ENCODE data around the gene GBP3.
"Not testable (repeated sequence)": the region's sequence is repeated elsewhere in the genome, so short reads cannot be mapped to it uniquely, and the experiment has no call there.

The GBP3 gene

DNA sequence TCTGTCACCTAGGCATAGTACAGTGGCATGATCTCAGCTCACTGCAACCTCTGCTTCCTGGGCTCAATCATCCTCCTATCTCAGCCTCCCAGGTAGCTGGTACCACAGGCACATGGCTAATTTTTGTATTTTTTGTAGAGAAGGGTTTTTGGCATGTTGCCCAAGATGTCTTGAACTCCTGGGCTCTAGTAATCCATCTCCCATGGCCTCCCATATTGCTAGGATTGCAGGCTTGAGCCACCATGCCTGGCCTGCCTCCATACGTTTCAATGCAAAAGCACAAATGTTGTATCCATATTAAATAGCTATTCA, 17.6 kb upstream of the GBP3 start:
- no peak for DNase-seq

DNA sequence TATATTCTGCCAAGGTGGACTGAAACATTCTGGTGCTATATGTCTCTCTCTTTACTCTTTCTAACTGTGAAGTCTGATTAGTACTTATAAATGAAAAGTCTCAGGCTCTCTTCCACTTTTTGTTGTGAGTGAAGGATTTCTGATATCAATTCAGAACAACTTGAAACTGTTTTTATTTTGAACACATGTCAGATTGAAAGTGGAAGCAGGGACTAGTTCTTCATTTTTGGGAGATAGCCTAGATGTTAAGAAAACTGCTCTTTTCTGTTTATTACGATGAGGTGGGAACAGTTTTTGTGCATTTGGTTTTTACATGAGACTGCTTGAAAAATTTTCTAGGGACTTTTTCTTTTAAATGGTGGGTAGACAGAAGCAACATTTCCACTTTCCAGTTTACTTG, 14.5 kb upstream of the GBP3 start:
- DNase-seq: no peak

DNA sequence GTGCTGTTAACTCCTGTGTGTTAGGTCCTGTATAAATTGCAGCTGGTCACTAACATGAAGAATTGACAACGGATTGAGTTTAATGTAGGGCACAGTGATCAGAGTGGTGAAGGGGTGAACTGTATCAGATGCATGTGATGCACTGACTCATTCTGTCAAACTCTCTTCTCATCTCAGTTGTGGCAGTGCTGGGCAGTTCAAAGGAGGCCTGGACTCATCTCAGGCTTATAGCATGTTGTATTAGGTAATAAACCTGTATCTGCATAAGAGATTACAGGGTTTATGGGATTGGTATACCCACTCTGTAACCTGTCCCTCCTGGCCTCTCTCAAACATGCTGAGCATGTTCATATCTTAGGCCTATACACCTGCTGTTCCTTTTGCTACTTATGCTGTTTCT, 12.4 kb upstream of the GBP3 start:
- no peak for DNase-seq

DNA sequence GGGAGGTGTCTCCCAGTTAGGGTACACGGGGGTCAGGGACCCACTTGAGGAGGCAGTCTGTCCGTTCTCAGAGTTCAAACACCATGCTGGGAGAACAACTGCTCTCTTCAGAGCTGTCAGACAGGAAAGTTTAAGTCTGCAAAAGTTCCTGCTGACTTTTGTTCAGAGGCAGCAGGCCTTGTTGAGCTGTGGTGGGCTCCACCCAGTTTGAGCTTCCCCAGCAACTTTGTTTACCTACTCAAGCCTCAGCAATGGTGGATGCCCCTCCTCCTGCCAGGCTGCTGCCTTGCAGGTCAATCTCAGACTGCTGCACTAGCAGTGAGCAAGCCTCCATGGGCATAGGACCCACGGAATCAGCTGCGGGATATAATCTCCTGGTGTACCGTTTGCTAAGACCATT, 11.3 kb upstream of the GBP3 start:
- not testable (repeated sequence) for DNase-seq

DNA sequence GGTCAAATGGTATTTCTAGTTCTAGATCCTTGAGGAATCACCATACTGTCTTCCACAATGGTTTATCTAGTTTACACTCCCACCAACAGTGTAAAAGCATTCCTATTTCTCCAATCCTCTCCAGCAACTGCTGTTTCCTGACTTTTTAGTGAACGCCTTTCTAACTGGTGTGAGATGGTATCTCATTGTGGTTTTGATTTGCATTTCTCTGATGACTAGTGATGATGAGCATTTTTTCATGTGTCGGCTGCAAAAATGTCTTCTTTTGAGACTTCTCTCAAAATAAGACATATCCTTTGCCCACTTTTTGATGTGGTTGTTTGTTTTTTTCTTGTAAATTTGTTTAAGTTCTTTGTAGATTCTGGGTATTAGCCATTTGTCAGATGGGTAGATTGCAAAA, 6.4 kb upstream of the GBP3 start:
- peak; percentile 7 for DNase-seq

DNA sequence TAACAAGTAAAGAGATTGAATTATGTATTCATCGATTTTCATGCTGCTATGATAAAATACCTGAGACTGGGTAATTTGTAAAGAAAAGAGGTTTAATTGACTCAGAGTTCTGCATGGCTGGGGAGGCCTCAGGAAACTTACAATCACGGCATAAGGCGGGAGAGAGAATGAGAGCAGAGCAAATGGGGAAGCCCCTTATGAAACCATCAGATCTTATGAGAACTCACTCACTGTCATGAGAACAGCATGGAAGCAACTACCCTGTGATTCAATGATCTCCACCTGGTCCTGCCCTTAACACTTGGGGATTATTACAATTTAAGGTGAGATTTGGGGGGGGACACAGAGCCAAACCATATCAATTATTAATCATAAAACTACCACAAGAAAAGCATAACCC, 3.3 kb upstream of the GBP3 start:
- no peak for DNase-seq

DNA sequence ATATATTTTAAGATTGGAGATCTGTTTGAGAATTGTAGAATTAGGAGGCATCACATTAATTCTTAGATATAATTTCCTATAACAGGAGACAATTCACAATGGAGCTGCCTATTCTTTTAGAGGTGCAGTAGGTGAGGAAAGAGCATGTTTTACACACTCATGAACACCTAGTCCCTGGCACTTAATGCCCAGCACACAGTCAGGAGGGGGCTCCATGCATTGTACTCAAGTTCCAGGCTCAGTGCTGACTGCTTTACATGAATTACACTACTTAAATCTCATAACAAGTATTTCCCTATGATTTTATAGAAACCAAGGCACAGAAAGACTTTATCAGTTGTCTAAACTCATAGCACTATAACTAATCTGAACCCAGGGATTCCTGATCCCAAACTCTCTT, 360 bp upstream of the GBP3 start:
- DNase-seq: no peak

DNA sequence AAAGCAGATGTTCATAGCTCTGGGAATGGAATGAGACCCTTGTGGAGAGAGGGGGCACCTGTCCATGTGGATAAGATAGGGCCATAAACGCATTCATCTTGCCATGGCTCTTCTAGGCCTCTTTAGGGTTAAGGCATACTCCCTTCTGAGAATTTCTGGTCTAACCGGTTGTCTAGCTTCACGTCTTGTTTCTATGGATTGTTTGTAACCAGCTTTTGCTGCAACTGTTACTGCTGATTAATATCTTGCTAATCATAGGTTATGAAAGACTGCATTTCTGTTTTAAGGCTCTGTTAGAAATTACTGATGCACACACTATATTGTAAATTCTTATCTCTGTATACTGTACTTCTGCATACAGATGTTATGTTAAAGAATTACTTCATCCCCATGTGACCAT, 4.3 kb downstream of the GBP3 start:
- DNase-seq: not testable (repeated sequence)

DNA sequence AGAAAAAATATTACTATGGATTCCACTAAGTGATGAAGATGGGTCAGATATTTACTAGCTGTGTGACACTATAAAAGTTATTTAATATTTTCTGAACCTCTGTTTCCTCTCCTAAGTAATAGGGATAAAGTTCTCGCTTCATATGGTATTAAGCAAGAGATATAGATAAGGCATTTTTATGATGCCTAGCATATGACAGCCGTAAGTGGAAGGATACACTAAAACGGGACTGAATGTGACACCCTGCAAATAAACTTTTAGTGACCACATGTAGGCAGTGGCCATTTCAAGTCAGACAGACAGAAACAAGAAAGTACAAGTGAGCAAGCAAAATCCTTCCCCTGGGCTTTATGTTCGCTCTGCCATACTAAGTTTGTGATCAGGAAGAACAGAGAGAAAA, 14.2 kb downstream of the GBP3 start:
- no peak for DNase-seq

DNA sequence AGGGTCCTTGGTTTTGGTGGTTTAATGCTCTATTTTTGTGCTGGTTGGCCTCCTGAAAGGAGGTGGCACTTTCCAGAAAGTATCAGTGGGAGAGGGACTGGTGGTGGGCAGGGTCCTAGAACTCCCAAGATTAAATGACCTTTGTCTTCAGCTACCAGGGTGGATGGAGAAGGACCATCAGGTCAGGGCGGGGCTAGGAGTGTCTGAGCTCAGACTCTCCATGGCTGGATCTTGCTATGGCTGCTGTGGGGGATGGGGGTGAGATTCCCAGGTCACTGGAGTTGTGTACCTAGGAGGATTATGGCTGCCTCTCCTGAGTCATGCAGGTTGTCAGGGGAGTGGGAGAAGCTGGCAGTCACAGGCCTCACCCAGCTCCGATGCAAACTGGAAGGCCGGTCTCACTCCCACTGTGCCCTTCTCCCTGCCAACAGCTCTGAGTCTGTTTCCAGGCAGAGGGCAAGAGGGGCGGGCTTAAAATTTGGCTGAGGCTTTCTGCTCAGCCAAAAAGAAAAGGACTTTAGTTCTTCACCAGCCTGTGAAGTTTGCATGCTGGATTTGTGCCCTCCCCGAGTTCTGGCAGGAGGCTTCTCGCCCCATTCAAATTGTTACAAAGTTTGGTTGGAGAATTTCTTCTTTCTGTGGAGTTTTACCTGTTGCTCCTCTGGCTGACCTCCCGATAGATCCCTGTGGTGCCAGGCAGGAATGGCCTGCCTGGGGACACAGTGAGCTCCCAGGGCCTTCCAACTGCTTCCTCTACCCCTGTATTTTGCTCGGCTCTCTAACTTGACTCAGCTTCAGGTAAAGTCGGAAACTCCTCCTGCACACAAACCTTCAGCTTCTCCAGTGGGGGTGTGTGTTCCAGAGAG, 17.1 kb downstream of the GBP3 start:
- DNase-seq: no peak

DNA sequence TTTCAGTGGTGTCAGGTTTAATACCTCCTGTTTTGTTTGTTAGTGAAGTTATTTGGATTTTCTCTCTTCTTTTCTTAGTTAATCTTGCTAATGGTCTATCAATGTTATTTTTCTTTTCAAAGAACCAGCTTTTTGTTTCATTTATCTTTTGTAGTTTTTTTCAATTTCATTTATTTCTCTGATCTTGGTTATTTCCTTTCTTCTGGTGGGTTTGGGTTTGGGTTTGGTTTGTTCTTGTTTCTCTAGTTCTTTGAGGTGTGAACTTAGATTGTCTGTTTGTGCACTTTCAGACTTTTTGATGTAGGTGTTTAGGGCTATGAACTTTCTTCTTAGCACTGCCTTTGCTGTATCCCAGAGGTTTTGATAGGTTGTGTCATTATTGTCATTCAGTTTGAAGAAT, 20.5 kb downstream of the GBP3 start:
- DNase-seq: not testable (repeated sequence)

DNA sequence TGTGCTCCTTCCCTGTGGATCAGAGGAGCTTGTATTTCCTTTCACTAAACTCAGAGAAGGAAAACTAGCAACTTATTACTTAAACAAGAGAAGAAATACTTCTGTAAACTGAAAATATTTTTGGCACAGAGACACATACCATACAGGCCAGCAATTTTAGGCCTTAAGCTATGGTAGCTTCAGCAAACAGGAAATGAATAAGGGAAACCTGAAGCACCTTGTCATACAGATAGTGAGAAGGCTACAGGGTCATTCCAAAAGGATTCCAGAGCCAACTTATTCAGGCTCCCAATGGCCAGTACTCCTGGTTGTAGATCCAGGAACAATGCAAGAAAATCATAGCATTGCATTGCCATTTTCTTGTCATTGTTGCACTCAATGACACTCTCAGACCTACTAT, 21.2 kb downstream of the GBP3 start:
- no peak for DNase-seq

DNA sequence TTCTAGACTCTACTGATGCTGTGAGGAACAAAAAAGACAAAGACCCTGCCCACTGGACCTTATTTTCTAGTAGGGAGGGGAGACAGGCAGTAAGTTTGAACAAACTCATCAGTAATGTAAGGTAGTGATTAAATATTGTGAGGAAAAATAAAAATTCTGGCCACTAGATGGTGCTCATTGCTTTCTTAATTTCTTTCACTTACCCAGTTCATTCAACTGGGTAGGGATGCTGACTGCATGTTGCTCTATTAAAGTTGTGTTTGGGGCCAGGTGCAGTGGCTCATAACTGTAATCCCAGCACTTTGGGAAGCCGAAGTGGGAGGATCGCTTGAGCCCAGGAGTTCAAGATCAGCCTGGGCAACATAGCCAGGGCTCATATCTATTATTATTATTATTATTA, 23.9 kb downstream of the GBP3 start:
- peak; percentile 65 for DNase-seq

DNA sequence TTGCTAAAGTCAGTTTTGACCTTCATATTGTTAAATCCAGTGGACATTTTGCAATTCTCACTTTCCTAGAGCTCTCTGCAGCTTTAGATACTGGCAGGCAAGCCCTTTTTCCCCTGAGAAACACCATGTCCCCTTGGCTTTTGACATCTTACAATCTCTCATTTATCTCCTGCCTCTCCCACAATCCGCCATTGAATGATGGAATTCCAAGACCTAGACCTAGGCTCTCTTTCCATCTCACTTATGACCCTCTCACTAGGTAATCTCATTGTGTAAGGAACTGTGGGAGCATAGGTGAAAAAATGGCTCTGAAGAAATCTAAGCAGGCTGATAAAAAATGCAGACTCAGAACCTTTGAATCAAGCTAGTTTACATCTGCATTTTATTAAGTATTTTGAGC, 32.2 kb downstream of the GBP3 start:
- no peak for DNase-seq

DNA sequence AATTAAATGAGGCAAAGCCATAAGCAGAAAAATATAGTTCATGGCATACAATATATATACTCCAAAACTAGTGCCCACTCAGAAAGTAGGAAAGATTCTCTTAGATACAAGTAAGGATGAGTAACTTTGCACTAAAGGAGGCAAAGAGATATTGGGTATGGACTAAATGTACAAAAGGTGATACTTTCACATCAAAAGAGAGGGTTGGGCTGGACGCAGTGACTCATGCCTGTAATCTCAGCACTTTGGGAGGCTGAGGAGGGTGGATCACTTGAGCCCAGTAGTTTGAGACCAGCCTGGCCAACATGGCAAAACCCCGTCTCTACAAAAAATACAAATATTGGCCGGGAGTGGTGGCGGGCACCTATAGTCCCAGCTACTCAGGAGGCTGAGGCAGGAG, 37.0 kb downstream of the GBP3 start:
- no peak for DNase-seq

DNA sequence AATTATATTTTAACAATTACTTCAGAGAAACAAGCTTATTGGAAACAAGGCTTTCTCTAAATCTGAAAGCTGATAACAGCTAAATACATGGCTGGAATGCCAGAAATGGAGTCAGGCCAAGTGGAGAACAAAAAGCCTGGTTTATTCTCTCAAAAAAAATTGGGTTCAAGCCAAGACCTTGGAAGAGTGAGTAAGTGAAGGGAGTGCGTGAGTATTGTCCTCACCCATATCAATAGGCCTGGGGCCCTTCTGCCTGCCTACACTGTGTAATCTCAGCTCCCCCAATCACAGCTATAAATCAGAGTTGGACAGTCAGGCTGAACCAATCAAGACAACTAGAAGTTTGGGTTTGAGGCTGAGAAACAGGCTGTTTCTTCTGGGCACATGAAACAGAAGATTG, 37.6 kb downstream of the GBP3 start:
- peak; percentile 91 for DNase-seq

DNA sequence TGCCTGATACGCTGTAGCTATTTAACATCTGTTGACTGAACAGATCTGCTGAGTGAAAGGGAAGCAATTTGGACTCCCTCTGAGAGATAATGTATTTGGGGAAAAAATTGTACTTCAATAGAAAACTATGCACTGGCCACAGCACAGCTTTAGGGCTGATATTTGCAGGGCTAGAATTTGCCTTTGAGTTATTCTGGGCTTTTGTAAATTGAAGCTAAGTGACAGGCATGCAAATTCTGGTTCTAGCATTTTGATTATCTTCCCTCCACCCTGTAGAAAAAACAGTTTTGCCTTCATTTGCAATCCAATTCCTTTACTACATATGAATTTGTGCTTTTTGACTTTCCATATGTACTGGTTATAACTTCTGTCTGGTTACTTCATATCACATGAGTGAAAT, 38.1 kb downstream of the GBP3 start:
- DNase-seq: no peak

DNA sequence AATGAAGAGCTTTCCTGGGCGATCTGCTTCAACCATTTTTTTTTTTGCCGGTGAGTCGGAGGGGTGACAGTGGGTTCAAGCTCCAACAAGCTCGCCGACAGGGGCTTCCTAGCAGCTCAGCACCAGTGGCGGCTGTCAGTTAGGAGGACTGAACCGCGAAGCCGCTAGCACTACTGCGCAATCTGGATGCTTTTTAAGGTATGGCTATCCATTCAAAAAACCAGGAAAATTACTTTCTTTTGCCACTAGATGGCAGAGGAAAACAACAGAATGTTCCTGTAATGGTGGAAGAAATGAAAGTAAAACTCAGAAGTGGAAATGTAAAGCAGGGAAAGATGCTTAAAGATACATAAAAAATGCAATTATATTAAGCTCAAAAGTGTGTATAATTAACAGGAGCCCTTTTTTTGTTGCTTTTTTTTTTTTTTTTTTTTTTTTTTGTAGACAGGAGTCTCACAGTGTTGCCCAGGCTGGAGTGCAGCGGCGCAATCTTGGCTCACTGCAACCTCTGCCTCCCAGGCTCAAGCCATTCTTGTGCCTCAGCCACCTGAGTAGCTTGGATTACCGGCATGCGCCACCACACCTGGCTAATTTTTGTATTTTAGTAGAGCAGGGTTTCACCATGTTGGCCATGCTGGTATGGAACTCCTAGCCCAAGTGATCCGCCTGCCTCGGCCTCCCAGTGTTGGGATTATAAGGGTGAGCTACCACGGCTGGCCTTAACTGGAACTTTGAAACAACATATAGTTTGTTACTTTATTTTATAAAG, 38.7 kb downstream of the GBP3 start:
- peak; percentile 61 for DNase-seq

DNA sequence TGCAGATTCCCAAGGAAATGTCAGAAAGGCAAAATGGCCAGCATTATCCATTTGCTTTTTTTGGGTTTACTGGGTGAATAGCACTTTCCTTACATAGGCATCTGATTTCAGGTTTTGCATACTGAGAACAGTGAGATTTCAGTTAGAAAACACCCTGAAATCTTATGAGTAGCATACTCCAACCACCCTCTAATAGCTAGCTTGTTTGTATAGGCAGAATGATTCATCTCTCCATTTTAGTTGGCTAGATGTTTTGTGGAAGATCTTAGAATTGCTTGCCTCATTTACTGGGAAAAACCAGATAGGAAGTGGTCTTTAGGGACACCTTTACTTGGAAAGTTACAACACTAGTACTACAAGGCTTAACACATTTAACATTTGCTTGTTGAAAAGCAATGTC, 40.6 kb downstream of the GBP3 start:
- peak; percentile 10 for DNase-seq

DNA sequence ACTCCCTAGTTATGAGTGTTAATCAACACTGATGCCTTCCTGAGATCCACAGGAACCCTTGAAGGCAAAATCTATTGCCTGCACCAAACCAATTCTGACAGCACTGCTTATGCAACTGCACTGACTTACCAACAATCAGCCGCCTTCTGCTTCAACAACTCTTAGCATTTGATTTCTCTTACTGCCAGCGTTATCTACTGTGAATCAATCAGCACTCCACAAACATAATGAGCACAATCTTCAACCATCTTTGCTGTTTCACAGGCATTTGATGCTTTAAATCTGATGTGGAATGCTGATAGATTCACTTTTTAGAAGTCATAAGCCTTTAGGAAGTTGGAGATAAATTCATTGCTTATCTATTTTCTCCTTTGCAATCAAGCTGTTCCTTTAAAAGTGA, 41.2 kb downstream of the GBP3 start:
- DNase-seq: not testable (repeated sequence)

DNA sequence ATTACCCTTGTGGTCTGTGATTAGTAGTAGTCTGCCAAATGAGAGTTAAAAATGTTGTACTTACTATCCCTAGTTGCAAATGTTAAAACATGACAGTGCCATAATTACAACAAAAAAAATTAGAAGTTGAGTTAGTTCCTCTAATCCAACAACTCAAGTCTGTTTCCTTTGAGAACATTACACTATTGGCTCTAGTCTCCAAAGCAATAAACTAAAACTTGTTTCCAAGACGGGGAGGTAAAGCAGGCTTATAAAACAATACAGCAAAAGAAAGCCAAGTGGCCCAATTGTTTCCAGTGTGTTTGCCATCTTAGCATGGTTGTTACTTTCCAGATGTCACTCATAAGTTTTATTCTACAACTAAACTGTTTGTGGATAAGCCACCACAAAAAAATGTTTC, 41.8 kb downstream of the GBP3 start:
- no peak for DNase-seq

DNA sequence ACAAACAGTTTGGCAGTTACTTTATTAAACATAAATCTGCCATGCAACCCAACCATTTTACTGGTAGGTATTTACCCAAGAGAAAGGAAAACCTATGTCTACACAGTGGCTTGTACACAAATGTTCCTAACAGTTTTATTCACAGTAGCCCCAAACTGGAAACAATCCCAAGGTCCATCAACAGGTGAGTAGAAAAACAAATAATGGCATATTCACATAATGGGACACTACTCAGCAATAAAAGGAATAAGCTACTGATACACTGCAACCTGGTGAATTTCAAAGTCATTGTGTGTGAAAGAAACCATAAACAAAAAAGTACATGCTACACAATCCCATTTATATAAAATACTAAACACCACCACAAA, 42.9 kb downstream of the GBP3 start:
- no peak for DNase-seq

DNA sequence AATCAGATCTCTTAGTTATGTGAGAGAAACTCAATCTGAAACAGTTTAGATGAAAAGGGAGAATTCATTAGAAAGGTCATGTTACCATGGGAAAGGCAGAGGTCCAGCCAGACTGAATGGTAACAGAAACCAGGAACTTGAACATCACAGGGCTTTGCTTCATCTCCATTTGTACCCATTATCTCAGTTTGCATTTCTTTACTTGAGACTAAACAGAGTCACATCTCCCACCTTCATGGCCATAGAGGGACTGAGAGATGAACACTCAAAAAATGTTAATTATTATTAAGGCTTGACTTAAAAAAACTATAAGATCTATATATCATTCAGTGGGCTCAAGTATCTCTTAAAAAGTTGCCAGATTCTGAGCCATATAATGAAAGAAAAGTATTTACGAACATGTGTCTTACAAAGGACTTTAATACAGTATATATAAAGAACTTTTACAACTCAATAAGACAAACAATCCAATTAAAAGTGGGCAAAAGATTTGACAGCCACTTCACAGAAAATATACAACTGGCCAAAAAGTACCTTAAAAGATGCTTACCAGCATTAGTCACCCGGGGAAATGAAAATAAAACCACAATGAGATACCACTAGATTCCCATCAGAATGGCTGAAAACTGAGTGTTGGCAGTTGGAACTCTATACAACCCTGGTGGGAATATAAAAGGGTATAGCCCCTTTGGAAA, 43.5 kb downstream of the GBP3 start:
- peak; percentile 35 for DNase-seq

DNA sequence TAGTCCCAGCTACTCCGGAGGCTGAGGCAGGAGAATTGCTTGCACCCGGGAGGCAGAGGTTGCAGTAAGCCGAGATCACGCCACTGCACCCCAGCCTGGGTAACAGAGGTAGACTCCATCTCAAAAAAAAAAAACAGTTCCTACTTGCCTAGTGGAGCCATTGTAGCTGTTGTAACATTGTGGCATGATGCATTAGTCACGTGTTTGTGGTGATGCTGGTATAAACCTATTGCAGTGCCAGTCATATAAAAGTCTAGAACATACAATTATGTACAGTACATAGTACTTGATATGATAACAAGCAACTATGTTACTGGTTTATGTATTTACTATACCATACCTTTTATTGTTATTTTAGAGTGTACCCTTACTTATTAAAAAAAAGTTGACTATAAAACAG, 46.4 kb downstream of the GBP3 start:
- no peak for DNase-seq
